Measurements from ENCODE around the gene KDM8. TPM values are rescaled to one million over a fixed set of nuclear protein-coding genes. Genes with fewer than 3 reads are reported as not detected.

Gene KDM8
- total and polyA plus RNA-seq, 5 donors from 2014 or later, result 2.8 to 14.7 (median 5.5) TPM

- H3K27me3 Mint-ChIP-seq, result no peaks in the 10 kb centered on the region
- H3K4me3 ChIP-seq (ENCODE audit: low read depth, low read length), result no peak overlapping the region
- DNase-seq (no peak), ATAC-seq (ENCODE audit: low read depth in 2 of 2) (no peak)
- H3K4me1 Mint-ChIP-seq, result peaks cover 0 to 19% (median 0%) of the 10 kb centered on the region in 4 donors
- no peak overlapping the region for H3K27ac ChIP-seq (ENCODE audit: insufficient read depth, low read length, poor library complexity, severe bottlenecking)
- no peak overlapping the region for H3K27ac Mint-ChIP-seq
- no peak overlapping the region for H3K4me3 Mint-ChIP-seq
- H3K9me3 ChIP-seq (ENCODE audit: control insufficient read depth in 2 of 2, low read length in 2 of 2), result no peaks in the 10 kb centered on the region
- H3K36me3 ChIP-seq (ENCODE audit: control insufficient read depth, insufficient read depth, low read length), result peaks cover 24% of the 10 kb centered on the region
- H3K36me3 Mint-ChIP-seq, result peaks cover 12% of the 10 kb centered on the region
- H3K4me1 ChIP-seq (ENCODE audit: control insufficient read depth, insufficient read depth, low read length, poor library complexity, severe bottlenecking), result no peaks in the 10 kb centered on the region
- no peaks in the 10 kb centered on the region for H3K27me3 ChIP-seq (ENCODE audit: control insufficient read depth, insufficient read depth, low read length)
- peaks cover 0 to 1% (median 0%) of the 10 kb centered on the region in 7 donors for H3K9me3 Mint-ChIP-seq
These were observed 19.9 kb downstream of the KDM8 start for GRCh38 chr16:27223226-27223610.

- Mint-ChIP-seq H3K27me3 (no peaks in the 10 kb centered on the region), H3K4me1 (peaks cover 0 to 21% (median 0%) of the 10 kb centered on the region in 4 donors), H3K27ac (peak overlapping the region in 1 of 3 donors; percentile 67), H3K4me3 (no peak overlapping the region), H3K9me3 (peaks cover 0 to 1% (median 0%) of the 10 kb centered on the region in 7 donors), H3K36me3 (peaks cover 12% of the 10 kb centered on the region)
- no peak for DNase-seq
- ATAC-seq (ENCODE audit: low read depth in 2 of 2), result no peak
- H3K9me3 ChIP-seq (ENCODE audit: control insufficient read depth in 2 of 2, low read length in 2 of 2), result no peaks in the 10 kb centered on the region
- H3K27ac ChIP-seq (ENCODE audit: insufficient read depth, low read length, poor library complexity, severe bottlenecking), result no peak overlapping the region
- H3K4me3 ChIP-seq (ENCODE audit: low read depth, low read length), result no peak overlapping the region
- no peaks in the 10 kb centered on the region for H3K27me3 ChIP-seq (ENCODE audit: control insufficient read depth, insufficient read depth, low read length)
- H3K4me1 ChIP-seq (ENCODE audit: control insufficient read depth, insufficient read depth, low read length, poor library complexity, severe bottlenecking), result no peaks in the 10 kb centered on the region
- H3K36me3 ChIP-seq (ENCODE audit: control insufficient read depth, insufficient read depth, low read length), result peaks cover 22% of the 10 kb centered on the region
These were observed 20.4 kb downstream of the KDM8 start for GRCh38 chr16:27223701-27224100.

- DNase-seq (no peak), ATAC-seq (ENCODE audit: low read depth in 2 of 2) (no peak)
- H3K36me3 Mint-ChIP-seq, result peaks cover 12% of the 10 kb centered on the region
- H3K4me1 Mint-ChIP-seq, result peaks cover 0 to 27% (median 2%) of the 10 kb centered on the region in 4 donors
- no peaks in the 10 kb centered on the region for H3K27me3 Mint-ChIP-seq
- Histone ChIP-seq H3K4me3 (ENCODE audit: low read depth, low read length) (no peak overlapping the region), H3K36me3 (ENCODE audit: control insufficient read depth, insufficient read depth, low read length) (peaks cover 16% of the 10 kb centered on the region), H3K9me3 (ENCODE audit: control insufficient read depth in 2 of 2, low read length in 2 of 2) (no peaks in the 10 kb centered on the region), H3K27ac (ENCODE audit: insufficient read depth, low read length, poor library complexity, severe bottlenecking) (no peak overlapping the region), H3K4me1 (ENCODE audit: control insufficient read depth, insufficient read depth, low read length, poor library complexity, severe bottlenecking) (no peaks in the 10 kb centered on the region), H3K27me3 (ENCODE audit: control insufficient read depth, insufficient read depth, low read length) (no peaks in the 10 kb centered on the region)
- H3K9me3 Mint-ChIP-seq, result peaks cover 0 to 1% (median 0%) of the 10 kb centered on the region in 7 donors
- H3K4me3 Mint-ChIP-seq, result no peak overlapping the region
- no peak overlapping the region for H3K27ac Mint-ChIP-seq
These were observed 21.0 kb downstream of the KDM8 start for GRCh38 chr16:27224271-27224737.

GRCh38 chr16:27224741-27225300 is 21.5 kb downstream of the KDM8 start:
- Mint-ChIP-seq H3K27ac (peak overlapping the region; percentile 40 to 75 (median 69)), H3K4me1 (peaks cover 0 to 31% (median 4%) of the 10 kb centered on the region in 4 donors), H3K27me3 (no peaks in the 10 kb centered on the region), H3K4me3 (no peak overlapping the region), H3K9me3 (peaks cover 0 to 1% (median 0%) of the 10 kb centered on the region in 7 donors), H3K36me3 (peaks cover 8% of the 10 kb centered on the region)
- Histone ChIP-seq H3K27ac (ENCODE audit: insufficient read depth, low read length, poor library complexity, severe bottlenecking) (no peak overlapping the region), H3K9me3 (ENCODE audit: control insufficient read depth in 2 of 2, low read length in 2 of 2) (no peaks in the 10 kb centered on the region), H3K27me3 (ENCODE audit: control insufficient read depth, insufficient read depth, low read length) (no peaks in the 10 kb centered on the region), H3K4me3 (ENCODE audit: low read depth, low read length) (no peak overlapping the region), H3K4me1 (ENCODE audit: control insufficient read depth, insufficient read depth, low read length, poor library complexity, severe bottlenecking) (peaks cover 1% of the 10 kb centered on the region), H3K36me3 (ENCODE audit: control insufficient read depth, insufficient read depth, low read length) (peaks cover 14% of the 10 kb centered on the region)
- DNase-seq (no peak), ATAC-seq (ENCODE audit: low read depth in 2 of 2) (no peak)

GRCh38 chr16:27225536-27226360 is 22.4 kb downstream of the KDM8 start:
- H3K4me3 Mint-ChIP-seq, result no peak overlapping the region

GRCh38 chr16:27226476-27226875 is 23.1 kb downstream of the KDM8 start:
- Histone ChIP-seq H3K4me3 (ENCODE audit: low read depth, low read length) (no peak overlapping the region), H3K27me3 (ENCODE audit: control insufficient read depth, insufficient read depth, low read length) (no peaks in the 10 kb centered on the region), H3K4me1 (ENCODE audit: control insufficient read depth, insufficient read depth, low read length, poor library complexity, severe bottlenecking) (peaks cover 18% of the 10 kb centered on the region), H3K9me3 (ENCODE audit: control insufficient read depth in 2 of 2, low read length in 2 of 2) (no peaks in the 10 kb centered on the region), H3K36me3 (ENCODE audit: control insufficient read depth, insufficient read depth, low read length) (peaks cover 6% of the 10 kb centered on the region), H3K27ac (ENCODE audit: insufficient read depth, low read length, poor library complexity, severe bottlenecking) (no peak overlapping the region)
- Mint-ChIP-seq H3K4me1 (peaks cover 6 to 46% (median 13%) of the 10 kb centered on the region in 4 donors), H3K27me3 (no peaks in the 10 kb centered on the region), H3K4me3 (no peak overlapping the region), H3K36me3 (peaks cover 16% of the 10 kb centered on the region), H3K9me3 (peaks cover 0 to 1% (median 0%) of the 10 kb centered on the region in 7 donors), H3K27ac (peak overlapping the region in 2 of 3 donors; percentile 40 to 83)
- no peak for ATAC-seq (ENCODE audit: low read depth in 2 of 2)
- DNase-seq, result no peak

More at GRCh38 chr16:27225536-27226360, 22.4 kb downstream of the KDM8 start:
- Mint-ChIP-seq H3K36me3 (peaks cover 12% of the 10 kb centered on the region), H3K9me3 (peaks cover 0 to 1% (median 0%) of the 10 kb centered on the region in 7 donors), H3K4me1 (peaks cover 2 to 39% (median 9%) of the 10 kb centered on the region in 4 donors), H3K27ac (peak overlapping the region; percentile 40 to 83 (median 74)), H3K27me3 (no peaks in the 10 kb centered on the region)
- H3K4me3 ChIP-seq (ENCODE audit: low read depth, low read length), result no peak overlapping the region
- H3K27me3 ChIP-seq (ENCODE audit: control insufficient read depth, insufficient read depth, low read length), result no peaks in the 10 kb centered on the region
- H3K27ac ChIP-seq (ENCODE audit: insufficient read depth, low read length, poor library complexity, severe bottlenecking), result no peak overlapping the region
- H3K4me1 ChIP-seq (ENCODE audit: control insufficient read depth, insufficient read depth, low read length, poor library complexity, severe bottlenecking), result peaks cover 11% of the 10 kb centered on the region
- no peaks in the 10 kb centered on the region for H3K9me3 ChIP-seq (ENCODE audit: control insufficient read depth in 2 of 2, low read length in 2 of 2)
- peaks cover 11% of the 10 kb centered on the region for H3K36me3 ChIP-seq (ENCODE audit: control insufficient read depth, insufficient read depth, low read length)
- no peak for DNase-seq
- ATAC-seq (ENCODE audit: low read depth in 2 of 2), result peak in 1 of 2 donors; percentile 27

GRCh38 chr16:27226976-27227705 is 23.8 kb downstream of the KDM8 start:
- H3K27ac ChIP-seq (ENCODE audit: insufficient read depth, low read length, poor library complexity, severe bottlenecking), result peak overlapping the region; percentile 8
- peak overlapping the region in 1 of 4 donors; percentile 58 for H3K4me3 Mint-ChIP-seq

More at GRCh38 chr16:27226976-27227705, 23.8 kb downstream of the KDM8 start:
- no peak overlapping the region for H3K4me3 ChIP-seq (ENCODE audit: low read depth, low read length)
- H3K27ac Mint-ChIP-seq, result peak overlapping the region; percentile 26 to 65 (median 40)
- H3K9me3 Mint-ChIP-seq, result peaks cover 0 to 1% (median 0%) of the 10 kb centered on the region in 7 donors
- H3K36me3 Mint-ChIP-seq, result peaks cover 16% of the 10 kb centered on the region
- H3K36me3 ChIP-seq (ENCODE audit: control insufficient read depth, insufficient read depth, low read length), result peaks cover 3% of the 10 kb centered on the region
- H3K4me1 Mint-ChIP-seq, result peaks cover 6 to 53% (median 17%) of the 10 kb centered on the region in 4 donors
- peaks cover 24% of the 10 kb centered on the region for H3K4me1 ChIP-seq (ENCODE audit: control insufficient read depth, insufficient read depth, low read length, poor library complexity, severe bottlenecking)
- no peaks in the 10 kb centered on the region for H3K27me3 Mint-ChIP-seq
- no peaks in the 10 kb centered on the region for H3K9me3 ChIP-seq (ENCODE audit: control insufficient read depth in 2 of 2, low read length in 2 of 2)
- ATAC-seq (ENCODE audit: low read depth in 2 of 2) (no peak), DNase-seq (no peak)
- no peaks in the 10 kb centered on the region for H3K27me3 ChIP-seq (ENCODE audit: control insufficient read depth, insufficient read depth, low read length)
